CD4-positive, CD25-positive, alpha-beta regulatory T cell (primary cell): Measurements from ENCODE around the gene EIF2D. TPM values are rescaled to one million over a fixed set of nuclear protein-coding genes. Genes with fewer than 3 reads are reported as not detected.

Experiments used
- ATAC-seq, 2 donors: fragments of 150-1000 bp; cut with Tn5 transposase; one replicate each; pipeline ENCODE4 v1.10.0; 2021; ENCODE audit warnings: low read depth in 2 of 2, moderate number of reproducible peaks in 2 of 2, moderate library complexity in 1 of 2
- DNase-seq, 3 donors: peaks; one replicate each; pipeline versions ENCODE4 v3.0.0 to v3.0.0-alpha.2; 2012 to 2022; ENCODE audit warnings: mixed read lengths in 1 of 3
- H3K27ac ChIP-seq: one replicate; pipeline ENCODE4 v1.7.0; 2013; ENCODE audit warnings: mild to moderate bottlenecking, low read length; ENCODE audit not compliant: insufficient read depth, poor library complexity, severe bottlenecking
- H3K27me3 ChIP-seq: one replicate; pipeline ENCODE4 v1.7.0; 2013; ENCODE audit warnings: low read length; ENCODE audit not compliant: control insufficient read depth, insufficient read depth
- H3K36me3 ChIP-seq: one replicate; pipeline ENCODE4 v1.7.0; 2013; ENCODE audit warnings: mild to moderate bottlenecking, low read length, moderate library complexity; ENCODE audit not compliant: control insufficient read depth, insufficient read depth
- H3K4me1 ChIP-seq: 2 replicates; pipeline ENCODE4 v1.7.0; 2013; ENCODE audit warnings: mild to moderate bottlenecking, low read length; ENCODE audit not compliant: insufficient read depth, control insufficient read depth, poor library complexity, severe bottlenecking
- H3K4me3 ChIP-seq: one replicate; pipeline ENCODE4 v1.7.0; 2013; ENCODE audit warnings: low read depth, mild to moderate bottlenecking, low read length, moderate library complexity
- H3K9me3 ChIP-seq, 2 experiments: 1 replicate in 1 of 2; 2 replicates in 1 of 2; pipeline ENCODE4 v1.7.0; 2013; ENCODE audit warnings: low read length in 2 of 2, mild to moderate bottlenecking in 1 of 2, moderate library complexity in 1 of 2; ENCODE audit not compliant: control insufficient read depth in 2 of 2
- H3K27ac Mint-ChIP-seq, 3 donors: one replicate each; pipeline ENCODE4 v1.8.0; 2020 to 2022; ENCODE audit warnings: mild to moderate bottlenecking in 3 of 3, mixed read lengths in 3 of 3, moderate library complexity in 2 of 3
- H3K27me3 Mint-ChIP-seq: one replicate; pipeline ENCODE4 v1.8.0; 2022; ENCODE audit warnings: mild to moderate bottlenecking, mixed read lengths
- H3K36me3 Mint-ChIP-seq: one replicate; pipeline ENCODE4 v1.8.0; 2020; ENCODE audit warnings: mixed read lengths
- H3K4me1 Mint-ChIP-seq, 4 donors: one replicate each; pipeline ENCODE4 v1.8.0; 2020 to 2022; ENCODE audit warnings: mixed read lengths in 4 of 4, mild to moderate bottlenecking in 1 of 4
- H3K4me3 Mint-ChIP-seq, 4 donors: one replicate each; pipeline ENCODE4 v1.8.0; 2020 to 2022; ENCODE audit warnings: mild to moderate bottlenecking in 4 of 4, mixed read lengths in 4 of 4, moderate library complexity in 3 of 4
- H3K9me3 Mint-ChIP-seq, 7 donors: one replicate each; pipeline ENCODE4 v1.8.0; 2020 to 2022; ENCODE audit warnings: mixed read lengths in 7 of 7, mild to moderate bottlenecking in 3 of 7, moderate library complexity in 2 of 7
- polyA plus RNA-seq, 4 donors: library from polyadenylated mRNA; unstranded; fragments of 300-500 nt; fragmentation: Illumina TruSeq; gene quantifications; one replicate each; pipeline ENCODE4 v1.2.3, GENCODE V29; 2021
- total RNA-seq: library from RNA; stranded (reverse); gene quantifications from one replicate; pipeline ENCODE4 v1.2.3, GENCODE V29; 2022

The EIF2D gene
- total and polyA plus RNA-seq, 5 donors from 2014 or later: 21.3 to 35.7 (median 29.8) TPM

- Mint-ChIP-seq H3K27ac (peak overlapping the region in 2 of 3 donors; percentile 93 to 99), H3K9me3 (no peaks in the 10 kb centered on the region), H3K4me1 (peaks cover 22 to 53% (median 34%) of the 10 kb centered on the region in 4 donors), H3K4me3 (no peak overlapping the region), H3K27me3 (no peaks in the 10 kb centered on the region), H3K36me3 (peaks cover 56% of the 10 kb centered on the region)
- H3K36me3 ChIP-seq: peaks cover 84% of the 10 kb centered on the region
- peak overlapping the region; percentile 34 for H3K4me3 ChIP-seq
- peaks cover 30% of the 10 kb centered on the region for H3K4me1 ChIP-seq
- no peaks in the 10 kb centered on the region for H3K27me3 ChIP-seq
- DNase-seq (no peak), ATAC-seq (no peak)
- H3K27ac ChIP-seq: peak overlapping the region; percentile 64
- H3K9me3 ChIP-seq: no peaks in the 10 kb centered on the region
These were observed 21.0 kb downstream of the EIF2D start for GRCh38 chr1:206591226-206591625.

- Histone ChIP-seq H3K9me3 (no peaks in the 10 kb centered on the region), H3K4me1 (peaks cover 30% of the 10 kb centered on the region), H3K27ac (peak overlapping the region; percentile 64), H3K27me3 (no peaks in the 10 kb centered on the region), H3K36me3 (peaks cover 84% of the 10 kb centered on the region), H3K4me3 (peak overlapping the region; percentile 34)
- Mint-ChIP-seq H3K4me1 (peaks cover 22 to 56% (median 34%) of the 10 kb centered on the region in 4 donors), H3K27ac (peak overlapping the region; percentile 89 to 99 (median 93)), H3K9me3 (no peaks in the 10 kb centered on the region), H3K4me3 (peak overlapping the region in 2 of 4 donors; percentile 55 to 74), H3K36me3 (peaks cover 49% of the 10 kb centered on the region), H3K27me3 (no peaks in the 10 kb centered on the region)
- ATAC-seq (peak; percentile 97 to 98), DNase-seq (peak in 2 of 3 donors; percentile 31 to 89)
These were observed 22.1 kb downstream of the EIF2D start for GRCh38 chr1:206590025-206590758.

DNA sequence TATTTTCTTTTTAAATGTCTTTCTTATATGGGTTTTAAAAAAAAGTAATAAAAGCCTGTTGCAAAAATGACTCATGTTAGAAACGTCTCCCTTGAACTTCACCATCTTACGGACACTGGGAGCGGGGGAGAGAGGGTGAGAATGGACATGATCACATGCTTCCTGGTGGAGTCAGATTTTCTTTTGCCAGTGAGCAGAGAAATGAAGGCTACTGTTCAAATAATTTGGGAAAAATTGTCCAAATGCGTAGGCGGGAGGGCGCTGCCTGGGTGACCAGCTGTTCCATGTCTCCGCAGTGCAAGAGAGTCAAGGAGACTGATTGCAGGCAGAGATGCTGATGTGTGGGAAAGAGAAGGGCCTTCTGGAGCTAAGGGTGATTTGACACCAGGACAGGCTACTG, 23.1 kb downstream of the EIF2D start:
- ATAC-seq (no peak), DNase-seq (no peak)
- H3K36me3 ChIP-seq: peaks cover 84% of the 10 kb centered on the region
- peaks cover 30% of the 10 kb centered on the region for H3K4me1 ChIP-seq
- no peaks in the 10 kb centered on the region for H3K9me3 Mint-ChIP-seq
- no peaks in the 10 kb centered on the region for H3K27me3 Mint-ChIP-seq
- no peaks in the 10 kb centered on the region for H3K9me3 ChIP-seq
- H3K4me3 Mint-ChIP-seq: peak overlapping the region in 1 of 4 donors; percentile 8
- peaks cover 51% of the 10 kb centered on the region for H3K36me3 Mint-ChIP-seq
- peak overlapping the region; percentile 64 for H3K27ac ChIP-seq
- peak overlapping the region; percentile 49 to 99 (median 89) for H3K27ac Mint-ChIP-seq
- H3K27me3 ChIP-seq: no peaks in the 10 kb centered on the region
- H3K4me1 Mint-ChIP-seq: peaks cover 22 to 63% (median 35%) of the 10 kb centered on the region in 4 donors
- no peak overlapping the region for H3K4me3 ChIP-seq

- peaks cover 24 to 67% (median 38%) of the 10 kb centered on the region in 4 donors for H3K4me1 Mint-ChIP-seq
These were observed 23.8 kb downstream of the EIF2D start for GRCh38 chr1:206588492-206588891.

DNA sequence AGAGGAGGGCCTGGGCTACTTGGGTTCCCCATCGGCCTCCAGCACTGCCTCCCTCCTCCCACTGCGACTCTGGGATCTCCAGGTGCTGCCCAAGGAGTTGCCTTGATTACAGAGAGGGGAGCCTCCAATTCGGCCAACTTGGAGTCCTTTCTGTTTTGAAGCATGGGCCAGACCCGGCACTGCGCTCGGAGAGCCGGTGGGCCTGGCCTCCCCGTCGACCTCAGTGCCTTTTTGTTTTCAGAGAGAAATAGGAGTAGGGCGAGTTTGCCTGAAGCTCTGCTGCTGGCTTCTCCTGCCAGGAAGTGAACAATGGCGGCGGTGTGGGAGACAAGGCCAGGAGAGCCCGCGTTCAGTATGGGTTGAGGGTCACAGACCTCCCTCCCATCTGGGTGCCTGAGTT, 24.4 kb downstream of the EIF2D start:
- no peak for DNase-seq
- Mint-ChIP-seq H3K4me1 (peaks cover 26 to 73% (median 43%) of the 10 kb centered on the region in 4 donors), H3K4me3 (no peak overlapping the region), H3K9me3 (no peaks in the 10 kb centered on the region), H3K36me3 (peaks cover 53% of the 10 kb centered on the region), H3K27ac (peak overlapping the region in 2 of 3 donors; percentile 35 to 95), H3K27me3 (no peaks in the 10 kb centered on the region)
- Histone ChIP-seq H3K4me1 (peaks cover 40% of the 10 kb centered on the region), H3K9me3 (no peaks in the 10 kb centered on the region), H3K36me3 (peaks cover 85% of the 10 kb centered on the region), H3K27ac (peak overlapping the region; percentile 29), H3K27me3 (no peaks in the 10 kb centered on the region), H3K4me3 (no peak overlapping the region)
- ATAC-seq: no peak

More at GRCh38 chr1:206588492-206588891, 23.8 kb downstream of the EIF2D start:
- peak overlapping the region; percentile 64 for H3K27ac ChIP-seq
- H3K27me3 Mint-ChIP-seq: no peaks in the 10 kb centered on the region
- peaks cover 84% of the 10 kb centered on the region for H3K36me3 ChIP-seq
- DNase-seq (no peak), ATAC-seq (no peak)
- H3K9me3 Mint-ChIP-seq: no peaks in the 10 kb centered on the region
- H3K4me1 ChIP-seq: peaks cover 34% of the 10 kb centered on the region
- H3K4me3 ChIP-seq: no peak overlapping the region
- no peaks in the 10 kb centered on the region for H3K27me3 ChIP-seq
- H3K36me3 Mint-ChIP-seq: peaks cover 50% of the 10 kb centered on the region
- peak overlapping the region in 1 of 4 donors; percentile 2 for H3K4me3 Mint-ChIP-seq
- no peaks in the 10 kb centered on the region for H3K9me3 ChIP-seq
- H3K27ac Mint-ChIP-seq: peak overlapping the region in 2 of 3 donors; percentile 49 to 99

GRCh38 chr1:206586501-206587445, 25.5 kb downstream of the EIF2D start:
- Histone ChIP-seq H3K9me3 (no peaks in the 10 kb centered on the region), H3K4me1 (peaks cover 51% of the 10 kb centered on the region), H3K27ac (no peak overlapping the region), H3K36me3 (peaks cover 84% of the 10 kb centered on the region), H3K4me3 (no peak overlapping the region), H3K27me3 (no peaks in the 10 kb centered on the region)
- Mint-ChIP-seq H3K9me3 (no peaks in the 10 kb centered on the region), H3K27ac (peak overlapping the region; percentile 35 to 95 (median 75)), H3K36me3 (peaks cover 46% of the 10 kb centered on the region), H3K4me3 (no peak overlapping the region), H3K27me3 (no peaks in the 10 kb centered on the region), H3K4me1 (peaks cover 26 to 75% (median 49%) of the 10 kb centered on the region in 4 donors)
- ATAC-seq: no peak
- no peak for DNase-seq

DNA sequence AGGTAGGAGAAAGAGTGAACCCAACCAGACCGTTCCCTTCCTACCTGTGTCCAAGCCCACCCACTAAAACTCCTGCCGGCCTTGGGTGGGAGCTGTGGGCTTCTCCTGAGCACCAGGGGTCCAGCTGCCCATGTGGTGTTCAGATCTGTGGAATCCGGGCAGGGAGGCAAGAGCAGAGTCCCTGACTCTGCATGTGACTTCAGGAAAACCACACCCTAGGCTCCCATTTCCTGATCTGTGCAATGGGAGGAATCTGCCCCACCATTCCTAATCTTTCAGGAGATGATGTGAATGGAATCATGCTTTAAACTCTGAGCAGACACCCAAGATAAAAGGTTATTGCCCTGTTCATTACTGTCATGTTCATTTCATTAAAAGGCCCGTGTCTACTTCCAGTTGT, 27.6 kb downstream of the EIF2D start:
- H3K36me3 Mint-ChIP-seq: peaks cover 52% of the 10 kb centered on the region
- ATAC-seq: no peak

More for the DNA sequence above, 27.6 kb downstream of the EIF2D start:
- peaks cover 51% of the 10 kb centered on the region for H3K4me1 ChIP-seq
- no peaks in the 10 kb centered on the region for H3K9me3 Mint-ChIP-seq
- no peaks in the 10 kb centered on the region for H3K27me3 ChIP-seq
- H3K4me3 ChIP-seq: no peak overlapping the region
- no peaks in the 10 kb centered on the region for H3K27me3 Mint-ChIP-seq
- peak overlapping the region in 2 of 4 donors; percentile 41 to 73 for H3K4me3 Mint-ChIP-seq
- H3K9me3 ChIP-seq: no peaks in the 10 kb centered on the region
- H3K27ac ChIP-seq: no peak overlapping the region
- H3K36me3 ChIP-seq: peaks cover 84% of the 10 kb centered on the region
- DNase-seq: no peak
- peak overlapping the region in 1 of 3 donors; percentile 26 for H3K27ac Mint-ChIP-seq
- peaks cover 27 to 78% (median 53%) of the 10 kb centered on the region in 4 donors for H3K4me1 Mint-ChIP-seq
